Measurements from ENCODE around the gene USP7.
"Not testable (repeated sequence)": the region's sequence is repeated elsewhere in the genome, so short reads cannot be mapped to it uniquely, and the experiment has no call there.

Gene USP7

GRCh38 chr16:8898660-8899318, 64.9 kb downstream of the USP7 start:
- no peak for DNase-seq

- no peak for DNase-seq
These were observed 68.9 kb downstream of the USP7 start for GRCh38 chr16:8894736-8895334.

- DNase-seq = no peak
These were observed 69.6 kb downstream of the USP7 start for GRCh38 chr16:8893976-8894690.

GRCh38 chr16:8893426-8893825, 70.3 kb downstream of the USP7 start:
- DNase-seq = no peak

- no peak for DNase-seq
These were observed 71.6 kb downstream of the USP7 start for GRCh38 chr16:8892101-8892575.

GRCh38 chr16:8890549-8890921, 73.2 kb downstream of the USP7 start:
- no peak for DNase-seq

- no peak for DNase-seq
These were observed 73.7 kb downstream of the USP7 start for GRCh38 chr16:8889893-8890548.

- no peak for DNase-seq
These were observed 74.5 kb downstream of the USP7 start for GRCh38 chr16:8888951-8889892.

GRCh38 chr16:8887952-8888560, 75.7 kb downstream of the USP7 start:
- DNase-seq = no peak

GRCh38 chr16:8887431-8887765, 76.3 kb downstream of the USP7 start:
- DNase-seq = no peak

GRCh38 chr16:8886593-8887430, 76.9 kb downstream of the USP7 start:
- no peak for DNase-seq

- no peak for DNase-seq
These were observed 77.8 kb downstream of the USP7 start for GRCh38 chr16:8885674-8886592.

GRCh38 chr16:8882725-8883377, 80.9 kb downstream of the USP7 start:
- DNase-seq = no peak

- DNase-seq = no peak
These were observed 81.6 kb downstream of the USP7 start, which contains the start of gene LITAFD for GRCh38 chr16:8882041-8882617. LITAFD (plus strand) TSS chr16:8882351; CDS start chr16:8884356, 2,005 bp downstream.

GRCh38 chr16:8880839-8881510, 82.7 kb downstream of the USP7 start:
- DNase-seq = no peak

- DNase-seq = no peak
These were observed 85.2 kb downstream of the USP7 start for GRCh38 chr16:8878523-8878911.

- no peak for DNase-seq
These were observed 85.7 kb downstream of the USP7 start for GRCh38 chr16:8877894-8878522.

GRCh38 chr16:8875317-8875716, 88.4 kb downstream of the USP7 start:
- not testable (repeated sequence) for DNase-seq

All from NK-92 treated with Interleukin-12 subunit alpha and Interleukin-12 subunit beta, amount 100 ng/mL, for 24 hours (cell line).